ENCODE data around the gene ACSM2A. TPM values are rescaled to one million over a fixed set of nuclear protein-coding genes. Genes with fewer than 3 reads are reported as not detected.
"Not testable (repeated sequence)": the region's sequence is repeated elsewhere in the genome, so short reads cannot be mapped to it uniquely, and the experiment has no call there.

The ACSM2A gene
- total RNA-seq, 1 donor from 2014 or later = not detected

GRCh38 chr16:20520103-20520502 is 68.8 kb downstream of the ACSM2A start:
- no peaks in the 10 kb centered on the region for H3K9me3 ChIP-seq (replicated peaks)
- DNase-seq = no peak
- no peak overlapping the region for H3K4me3 ChIP-seq
- H3K27me3 ChIP-seq (ENCODE audit: low read depth) = no peaks in the 10 kb centered on the region
- peaks cover 11% of the 10 kb centered on the region for H3K4me1 ChIP-seq
- no peaks in the 10 kb centered on the region for H3K36me3 ChIP-seq
- no peak for TF ChIP-seq CTCF (IDR thresholded peaks at IDR 0.05; ENCODE audit: borderline replicate concordance)
- no peak overlapping the region for H3K27ac ChIP-seq (replicated peaks)
- intact Hi-C loops (cut with micrococcal nuclease) = no loop called here

GRCh38 chr16:20531795-20532194 is 80.5 kb downstream of the ACSM2A start:
- H3K36me3 ChIP-seq; H3K27me3 ChIP-seq (ENCODE audit: low read depth); intact Hi-C loops (cut with micrococcal nuclease); H3K27ac ChIP-seq (replicated peaks); DNase-seq; H3K9me3 ChIP-seq (replicated peaks); H3K4me1 ChIP-seq; H3K4me3 ChIP-seq: not testable (repeated sequence)

- H3K36me3 ChIP-seq; H3K27ac ChIP-seq (replicated peaks); H3K4me1 ChIP-seq; intact Hi-C loops (cut with micrococcal nuclease); H3K4me3 ChIP-seq; H3K27me3 ChIP-seq (ENCODE audit: low read depth); H3K9me3 ChIP-seq (replicated peaks); DNase-seq: not testable (repeated sequence)
Measured at GRCh38 chr16:20532284-20532792, 81.0 kb downstream of the ACSM2A start.

GRCh38 chr16:20536669-20537068 is 85.3 kb downstream of the ACSM2A start:
- H3K9me3 ChIP-seq (replicated peaks); H3K4me3 ChIP-seq; H3K4me1 ChIP-seq; H3K36me3 ChIP-seq; H3K27ac ChIP-seq (replicated peaks); H3K27me3 ChIP-seq (ENCODE audit: low read depth); intact Hi-C loops (cut with micrococcal nuclease); DNase-seq: not testable (repeated sequence)

Other genes with a start within 250 kb of the ACSM2A start
- gene GP2, start 124.0 kb upstream of the ACSM2A start, total RNA-seq = not detected
- gene UMOD, start 98.8 kb upstream of the ACSM2A start, total RNA-seq = not detected
- gene PDILT, start 46.8 kb upstream of the ACSM2A start, total RNA-seq = not detected
- gene ACSM5, start 42.0 kb upstream of the ACSM2A start, total RNA-seq = 1.6 TPM
- not detected for gene ACSM2B, start 124.8 kb downstream of the ACSM2A start, total RNA-seq
- 0.27 TPM for gene ACSM1, start 246.2 kb downstream of the ACSM2A start, total RNA-seq